ENCODE data around the gene RRAS.
"Not testable (repeated sequence)": the region's sequence is repeated elsewhere in the genome, so short reads cannot be mapped to it uniquely, and the experiment has no call there.

DNA sequence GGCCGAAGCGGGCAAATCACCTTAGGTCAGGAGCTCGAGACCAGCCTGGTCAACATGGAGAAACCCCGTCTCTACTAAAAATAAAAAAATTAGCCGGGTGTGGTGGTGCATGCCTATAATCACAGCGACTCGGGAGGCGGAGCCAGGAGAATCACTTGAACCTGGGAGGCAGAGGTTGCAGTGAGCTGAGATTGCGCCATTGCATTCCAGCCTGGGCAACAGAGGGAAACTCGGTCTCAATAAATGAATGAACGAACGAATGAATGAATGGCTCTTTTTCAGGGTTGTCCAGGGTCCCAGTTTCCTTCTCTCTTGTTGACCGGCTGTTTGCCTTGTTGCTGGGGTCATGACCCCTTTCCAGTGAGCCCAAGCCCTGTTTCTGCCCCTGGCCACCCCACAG lies 22.1 kb downstream of the RRAS start:
- TF ChIP-seq, protein P1, sequence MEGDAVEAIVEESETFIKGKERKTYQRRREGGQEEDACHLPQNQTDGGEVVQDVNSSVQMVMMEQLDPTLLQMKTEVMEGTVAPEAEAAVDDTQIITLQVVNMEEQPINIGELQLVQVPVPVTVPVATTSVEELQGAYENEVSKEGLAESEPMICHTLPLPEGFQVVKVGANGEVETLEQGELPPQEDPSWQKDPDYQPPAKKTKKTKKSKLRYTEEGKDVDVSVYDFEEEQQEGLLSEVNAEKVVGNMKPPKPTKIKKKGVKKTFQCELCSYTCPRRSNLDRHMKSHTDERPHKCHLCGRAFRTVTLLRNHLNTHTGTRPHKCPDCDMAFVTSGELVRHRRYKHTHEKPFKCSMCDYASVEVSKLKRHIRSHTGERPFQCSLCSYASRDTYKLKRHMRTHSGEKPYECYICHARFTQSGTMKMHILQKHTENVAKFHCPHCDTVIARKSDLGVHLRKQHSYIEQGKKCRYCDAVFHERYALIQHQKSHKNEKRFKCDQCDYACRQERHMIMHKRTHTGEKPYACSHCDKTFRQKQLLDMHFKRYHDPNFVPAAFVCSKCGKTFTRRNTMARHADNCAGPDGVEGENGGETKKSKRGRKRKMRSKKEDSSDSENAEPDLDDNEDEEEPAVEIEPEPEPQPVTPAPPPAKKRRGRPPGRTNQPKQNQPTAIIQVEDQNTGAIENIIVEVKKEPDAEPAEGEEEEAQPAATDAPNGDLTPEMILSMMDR (IDR thresholded peaks at IDR 0.05 in 4 of 5, conservative IDR thresholded peaks at IDR 0.05 in 1 of 5), result not testable (repeated sequence)
- TF ChIP-seq POLR2A (IDR thresholded peaks at IDR 0.05), result not testable (repeated sequence)
